Measurements from ENCODE around the gene KCNQ1. TPM values are rescaled to one million over a fixed set of nuclear protein-coding genes. Genes with fewer than 3 reads are reported as not detected.

The KCNQ1 gene
- total and polyA plus RNA-seq, 2 of the 13 experiments (the other 11 are each of a cell fraction or from before 2014, with no cell fraction given) = 0.02 to 0.08 TPM

- TF ChIP-seq TBX2 (CRISPR knock-in tag; IDR thresholded peaks at IDR 0.05; ENCODE audit: borderline replicate concordance) (peak; percentile 100), MAZ (IDR thresholded peaks at IDR 0.05; ENCODE audit: borderline replicate concordance, low read depth, low read length) (peak; percentile 35; the same call in 1 of the 2 replicates), MAZ (CRISPR knock-in tag; IDR thresholded peaks at IDR 0.05; ENCODE audit: low read depth) (peak; percentile 53; the same call in 1 of the 2 replicates), TOE1 (CRISPR knock-in tag; IDR thresholded peaks at IDR 0.05) (no peak), HHEX (CRISPR knock-in tag; IDR thresholded peaks at IDR 0.05) (no peak), ZNF841 (CRISPR knock-in tag; IDR thresholded peaks at IDR 0.05; ENCODE audit: borderline replicate concordance) (no peak), HIVEP1 (CRISPR knock-in tag; IDR thresholded peaks at IDR 0.05) (0 out of 2 replicates have a peak, but pooled peaks have one; percentile 10), PREB (CRISPR knock-in tag; IDR thresholded peaks at IDR 0.05) (no peak), TBX3 (IDR thresholded peaks at IDR 0.05; ENCODE audit: borderline replicate concordance) (peak; percentile 99), TEAD3 (CRISPR knock-in tag; optimal IDR thresholded peaks at IDR 0.05; ENCODE audit: borderline replicate concordance) (peak; percentile 68), DMTF1 (CRISPR knock-in tag; IDR thresholded peaks at IDR 0.05) (no peak), ESRRA (CRISPR knock-in tag; IDR thresholded peaks at IDR 0.05; ENCODE audit: low read depth) (0 out of 2 replicates have a peak, but pooled peaks have one; percentile 18), GMEB1 (CRISPR knock-in tag; IDR thresholded peaks at IDR 0.05; ENCODE audit: borderline replicate concordance) (peak; percentile 61), ZBTB2 (CRISPR knock-in tag; IDR thresholded peaks at IDR 0.05; ENCODE audit: low read depth) (0 out of 2 replicates have a peak, but pooled peaks have one; percentile 20), PCBP1 (IDR thresholded peaks at IDR 0.05; ENCODE audit: borderline replicate concordance, low read depth, low read length) (0 out of 2 replicates have a peak, but pooled peaks have one; percentile 18), ZNF709 (CRISPR knock-in tag; IDR thresholded peaks at IDR 0.05) (peak; percentile 40; the same call in 1 of the 2 replicates), FOXC1 (CRISPR knock-in tag; IDR thresholded peaks at IDR 0.05; ENCODE audit: borderline replicate concordance) (peak; percentile 64; the same call in 1 of the 2 replicates), MZF1 (CRISPR knock-in tag; IDR thresholded peaks at IDR 0.05; ENCODE audit: borderline replicate concordance) (no peak; the same call in 1 of the 2 replicates), ZNF329 (CRISPR knock-in tag; IDR thresholded peaks at IDR 0.05; ENCODE audit: low read depth) (no peak), MBD4 (IDR thresholded peaks at IDR 0.05; ENCODE audit: borderline replicate concordance, low read length) (no peak)
Measured at GRCh38 chr11:2728663-2729332, 284.0 kb downstream of the KCNQ1 start (continued).

All from HepG2 (cell line).